NCI-H69 (cell line): Measurements from ENCODE around the gene ETFA.

Experiments
- DNase-seq: peaks from one replicate; lab custom pipeline; 2025; lab: John Stamatoyannopoulos, UW

Gene ETFA

DNA sequence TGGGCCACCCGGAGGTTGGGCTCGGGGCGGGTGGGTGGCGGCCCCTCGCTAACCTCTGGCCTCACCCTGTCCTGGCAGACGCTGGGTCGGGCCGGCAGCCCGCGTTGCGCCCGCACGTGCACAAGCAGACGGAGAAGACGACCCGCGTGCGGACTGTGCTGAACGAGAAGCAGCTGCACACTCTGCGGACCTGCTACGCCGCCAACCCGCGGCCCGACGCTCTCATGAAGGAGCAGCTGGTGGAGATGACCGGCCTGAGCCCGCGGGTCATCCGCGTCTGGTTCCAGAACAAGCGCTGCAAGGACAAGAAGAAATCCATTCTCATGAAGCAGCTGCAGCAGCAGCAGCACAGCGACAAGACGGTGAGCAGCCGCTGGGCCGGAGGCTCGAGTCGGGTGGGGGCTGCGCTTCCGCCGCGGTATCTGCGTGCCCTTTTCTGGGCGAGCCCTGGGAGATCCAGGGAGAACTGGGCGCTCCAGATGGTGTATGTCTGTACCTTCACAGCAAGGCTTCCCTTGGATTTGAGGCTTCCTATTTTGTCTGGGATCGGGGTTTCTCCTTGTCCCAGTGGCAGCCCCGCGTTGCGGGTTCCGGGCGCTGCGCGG is 29.0 kb upstream of the ETFA start:
- DNase-seq: peak; percentile 72

DNA sequence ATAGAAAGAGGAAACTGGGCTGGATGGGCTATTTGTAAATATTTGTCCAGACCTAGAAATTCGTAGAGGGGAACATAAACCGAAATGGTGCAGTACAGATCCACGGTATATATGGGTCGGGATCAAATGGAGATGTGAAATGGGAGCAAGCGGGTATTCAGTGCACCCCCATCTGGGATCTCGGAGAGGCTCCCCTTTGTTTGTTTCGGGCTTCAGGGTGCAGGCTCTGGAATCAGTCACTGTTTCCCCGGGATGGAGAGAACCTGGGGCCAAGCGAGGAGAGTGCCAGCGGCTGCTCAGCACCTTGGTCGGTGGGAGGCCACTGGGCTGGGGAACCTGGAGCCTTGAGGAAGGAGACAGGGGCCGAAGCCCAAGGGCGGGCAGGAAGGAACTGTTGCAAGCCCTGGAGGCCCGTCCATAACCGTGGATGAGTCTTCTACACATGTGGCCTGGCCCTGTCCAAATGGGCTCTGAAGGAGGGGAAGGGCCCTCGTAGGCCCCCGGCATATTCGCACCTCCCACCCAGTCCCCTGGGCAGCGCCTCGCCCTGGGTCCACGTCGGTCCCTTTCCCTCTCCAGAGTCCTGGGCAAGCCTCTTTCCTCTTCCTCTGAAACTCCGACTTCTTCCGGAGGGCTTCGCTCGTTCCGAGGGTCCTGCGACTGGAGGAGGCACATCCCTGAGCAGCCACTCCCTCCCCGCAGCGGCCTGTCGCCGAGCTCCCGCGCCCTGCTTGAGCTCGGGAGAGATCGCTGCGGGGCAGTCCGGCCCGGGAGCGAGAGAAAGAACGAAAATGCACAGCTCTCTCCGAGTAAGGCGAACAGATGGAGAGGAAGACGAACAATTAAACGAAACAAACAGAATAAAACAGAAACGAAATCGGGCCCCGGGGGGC is 28.3 kb upstream of the ETFA start:
- DNase-seq: peak; percentile 53

DNA sequence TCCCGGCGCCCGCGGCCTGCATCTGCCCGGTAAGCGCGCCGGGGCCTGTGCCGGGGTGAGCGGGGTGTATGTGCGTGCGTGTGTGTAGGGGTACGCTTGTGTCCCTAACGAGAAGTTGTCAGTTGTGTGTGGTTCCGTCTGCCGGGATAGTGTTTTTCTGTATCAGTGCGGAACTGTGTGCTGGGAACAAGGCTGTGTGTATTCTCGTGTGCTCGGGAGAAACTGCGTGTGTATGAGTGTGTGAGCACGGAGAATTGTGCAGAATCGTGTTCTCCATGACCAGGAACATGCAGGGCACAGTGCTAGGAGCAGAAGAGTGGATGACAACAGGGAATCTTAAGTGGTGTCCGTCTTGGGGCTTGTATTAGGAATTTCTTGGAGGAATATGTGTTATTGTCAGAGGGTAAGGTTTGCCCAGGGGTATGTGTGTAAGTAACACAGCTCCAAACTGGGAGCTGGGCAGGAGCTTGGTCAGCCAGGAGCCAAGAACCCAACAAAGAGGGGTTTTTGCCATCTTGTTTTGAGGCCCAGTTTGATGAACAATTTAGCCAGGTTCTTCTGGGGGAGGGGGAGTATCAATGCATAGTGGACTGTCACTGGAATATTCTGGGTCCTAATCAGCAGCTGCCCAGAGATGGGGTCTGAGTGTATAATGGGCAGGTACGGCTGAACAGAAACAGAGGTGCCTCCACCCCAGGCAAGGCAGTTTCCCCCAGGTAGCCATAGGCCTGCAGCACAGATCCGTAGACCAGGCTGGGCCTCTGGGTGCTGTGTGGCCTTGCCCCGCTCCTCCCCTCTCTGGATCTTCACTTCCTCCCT is 27.4 kb upstream of the ETFA start:
- DNase-seq: no peak

DNA sequence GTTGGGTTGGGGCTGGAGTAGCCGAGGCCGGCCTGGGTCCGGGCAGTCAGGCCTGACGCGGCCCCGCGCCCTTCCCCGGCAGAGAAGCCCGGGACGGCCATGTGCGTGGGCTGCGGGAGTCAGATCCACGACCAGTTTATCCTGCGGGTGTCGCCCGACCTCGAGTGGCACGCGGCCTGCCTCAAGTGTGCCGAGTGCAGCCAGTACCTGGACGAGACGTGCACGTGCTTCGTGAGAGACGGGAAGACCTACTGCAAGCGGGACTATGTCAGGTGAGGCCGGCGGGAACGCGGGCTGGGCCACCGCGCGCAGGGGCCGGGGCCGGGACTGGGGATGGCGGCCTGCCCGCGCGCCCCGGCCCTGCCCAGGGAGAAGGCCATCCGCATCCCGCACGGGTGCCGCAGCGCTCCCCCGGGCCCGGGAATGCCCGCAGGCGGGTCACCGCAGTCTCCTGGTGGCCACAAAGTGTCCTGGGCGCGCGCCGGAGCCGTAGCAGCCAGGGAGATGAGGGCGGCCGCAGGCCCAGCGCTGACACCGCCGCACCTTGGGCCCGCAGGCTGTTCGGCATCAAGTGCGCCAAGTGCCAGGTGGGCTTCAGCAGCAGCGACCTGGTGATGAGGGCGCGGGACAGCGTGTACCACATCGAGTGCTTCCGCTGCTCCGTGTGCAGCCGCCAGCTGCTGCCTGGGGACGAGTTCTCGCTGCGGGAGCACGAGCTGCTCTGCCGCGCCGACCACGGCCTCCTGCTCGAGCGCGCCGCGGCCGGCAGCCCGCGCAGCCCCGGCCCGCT is 26.6 kb upstream of the ETFA start:
- no peak for DNase-seq

DNA sequence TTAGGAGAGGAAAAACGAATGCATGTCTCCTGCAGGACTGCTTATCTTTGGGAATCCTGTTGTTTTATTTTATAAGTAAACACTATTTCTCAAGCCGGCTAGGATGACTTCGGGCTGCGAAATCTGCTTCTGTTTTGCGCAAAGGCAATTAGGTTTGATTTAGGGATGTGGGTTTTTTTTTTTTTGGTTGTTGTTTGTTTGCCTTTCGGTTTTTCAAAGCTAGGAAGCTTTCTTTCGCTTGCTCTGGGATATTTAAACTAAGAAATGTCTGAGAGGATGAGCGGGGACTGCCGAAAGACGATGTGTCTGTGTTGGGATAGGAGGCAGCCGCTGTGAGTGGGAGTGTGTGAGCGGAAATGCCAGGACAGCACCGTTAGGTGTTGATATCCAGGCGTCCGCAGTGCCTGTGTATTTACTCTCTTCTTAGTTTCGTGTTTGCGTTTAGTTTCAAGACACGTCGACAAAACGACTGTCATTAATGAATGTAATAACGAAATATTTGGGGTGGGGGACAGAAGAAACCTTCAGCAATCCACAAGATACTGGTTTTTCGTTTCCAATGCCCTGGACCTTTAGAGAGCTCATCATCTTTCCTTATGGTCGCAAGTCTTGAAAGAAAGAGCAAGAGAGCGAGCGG is 25.9 kb upstream of the ETFA start:
- DNase-seq: no peak

DNA sequence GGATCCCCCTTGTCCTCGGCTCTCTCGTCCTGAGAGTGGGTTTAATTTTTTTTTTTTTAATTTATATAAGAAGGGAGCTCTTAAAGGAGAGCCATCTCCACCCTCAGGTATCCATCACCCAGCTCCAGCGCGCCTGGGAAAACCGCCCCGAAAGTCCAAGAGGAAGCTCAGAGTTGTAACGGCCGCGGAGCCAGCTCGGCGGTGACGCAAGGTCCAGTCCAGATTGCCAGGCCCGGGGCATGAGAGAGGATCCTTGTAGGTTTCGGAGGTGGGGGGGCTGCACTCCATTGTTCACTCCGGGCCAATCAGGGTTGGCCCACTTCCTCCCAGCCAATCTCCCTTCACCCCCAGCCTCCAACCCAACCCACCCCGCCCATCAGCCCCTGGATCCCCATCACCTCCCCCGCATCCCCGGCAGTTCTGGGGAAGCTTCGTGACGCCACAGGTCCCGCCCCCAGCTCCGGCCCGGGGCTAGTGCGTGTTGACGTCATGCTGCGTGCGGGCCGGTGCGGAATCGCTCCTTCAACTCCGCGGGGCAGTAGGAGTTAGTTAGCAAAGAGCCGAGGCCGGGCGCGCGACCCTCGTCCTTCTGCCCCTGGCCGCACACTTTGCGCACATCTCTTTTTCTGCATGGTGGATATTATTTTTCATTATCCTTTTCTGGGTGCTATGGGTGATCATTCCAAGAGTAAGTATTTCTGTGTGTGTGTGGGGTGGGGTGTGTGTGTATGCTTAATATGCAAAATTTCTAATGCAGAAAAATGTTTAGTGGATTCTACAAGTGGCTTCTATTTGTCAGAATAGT is 25.2 kb upstream of the ETFA start, which contains the start of gene ISL2:
ISL2 (plus strand) TSS at position 520 of the 805 bp plus-strand sequence; CDS start at position 631, 111 bp downstream.
- DNase-seq: no peak

DNA sequence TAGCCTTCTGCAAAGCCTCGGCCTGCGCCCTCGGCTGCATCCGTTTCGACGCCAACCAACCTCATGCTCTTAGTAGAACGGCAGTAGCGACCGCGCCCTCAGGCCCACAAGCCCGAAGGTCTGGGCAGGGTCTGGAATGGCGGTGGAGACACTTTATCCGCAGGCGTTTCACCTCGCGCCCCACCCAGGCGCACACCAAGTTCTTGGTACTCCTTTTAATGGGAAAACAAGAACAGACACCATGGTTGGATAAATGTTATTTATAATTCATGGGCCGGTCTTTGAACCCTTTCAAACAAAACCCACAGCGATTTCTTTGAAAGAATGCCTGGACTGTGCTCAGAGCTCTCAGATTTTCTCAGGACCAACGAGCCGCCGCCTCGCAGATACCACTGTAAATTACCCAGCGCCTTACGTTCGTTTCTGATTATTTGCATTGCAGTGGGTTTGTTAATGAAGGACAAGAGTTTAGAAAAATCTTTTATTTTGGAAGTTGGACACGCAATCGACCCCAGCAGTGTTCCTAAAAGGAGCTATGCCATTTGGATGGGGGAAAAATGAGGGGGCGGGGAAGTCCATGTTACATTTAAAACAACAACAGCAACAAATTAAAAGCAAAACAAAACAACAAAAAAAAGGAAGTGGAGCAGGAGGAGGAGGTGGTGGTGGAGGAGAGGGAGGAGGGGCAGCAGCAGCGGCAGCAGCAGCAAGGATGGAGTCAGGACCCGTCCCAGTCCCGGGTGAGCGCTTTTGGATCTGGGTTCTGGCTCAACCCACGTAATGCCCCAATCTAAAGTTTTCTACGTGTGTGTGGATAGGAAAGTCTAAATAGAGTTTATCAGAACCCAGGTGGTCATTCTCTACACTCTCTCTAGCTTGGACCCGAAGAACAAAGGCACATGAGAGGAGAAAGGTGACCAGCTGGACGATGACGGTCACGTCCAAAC is 24.3 kb upstream of the ETFA start:
- no peak for DNase-seq

DNA sequence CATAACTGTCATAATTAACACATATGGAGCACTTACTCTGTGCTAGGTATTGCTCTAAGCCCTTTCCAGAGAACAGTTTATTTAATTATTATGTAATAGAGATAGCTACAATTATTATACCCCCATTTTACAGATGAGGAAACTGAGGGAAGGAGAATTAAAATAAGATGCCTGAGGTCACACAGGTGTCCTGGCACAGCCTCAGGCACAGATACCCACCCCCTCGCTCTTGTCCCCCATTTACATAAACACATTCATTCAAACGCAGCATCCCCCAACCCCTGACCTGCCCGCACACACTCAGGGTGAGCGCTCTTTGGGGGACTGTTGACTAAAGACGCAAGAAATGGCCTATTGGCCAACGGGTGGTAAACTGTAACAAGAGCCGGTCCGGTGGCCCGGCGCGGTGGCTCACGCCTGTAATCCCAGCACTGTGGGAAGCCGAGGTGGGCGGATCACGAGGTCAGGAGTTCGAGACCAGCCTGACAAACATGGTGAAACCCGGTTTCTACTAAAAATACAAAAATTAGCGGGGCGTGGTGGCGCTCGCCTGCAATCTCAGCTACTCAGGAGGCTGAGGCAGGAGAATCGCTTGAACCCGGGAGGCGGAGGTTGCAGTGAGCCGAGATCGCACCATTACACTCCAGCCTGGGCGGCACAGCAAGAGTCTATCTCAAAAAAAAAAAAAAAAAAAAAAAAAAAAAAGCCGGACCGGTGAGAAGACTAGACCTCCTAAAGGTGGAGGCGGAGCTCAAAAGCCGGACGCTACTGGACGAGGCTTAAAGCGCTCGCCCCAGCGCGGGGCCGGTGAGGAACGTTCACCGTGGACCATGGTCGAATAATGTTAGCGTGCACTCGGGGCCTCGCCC is 23.4 kb upstream of the ETFA start:
- no peak for DNase-seq

DNA sequence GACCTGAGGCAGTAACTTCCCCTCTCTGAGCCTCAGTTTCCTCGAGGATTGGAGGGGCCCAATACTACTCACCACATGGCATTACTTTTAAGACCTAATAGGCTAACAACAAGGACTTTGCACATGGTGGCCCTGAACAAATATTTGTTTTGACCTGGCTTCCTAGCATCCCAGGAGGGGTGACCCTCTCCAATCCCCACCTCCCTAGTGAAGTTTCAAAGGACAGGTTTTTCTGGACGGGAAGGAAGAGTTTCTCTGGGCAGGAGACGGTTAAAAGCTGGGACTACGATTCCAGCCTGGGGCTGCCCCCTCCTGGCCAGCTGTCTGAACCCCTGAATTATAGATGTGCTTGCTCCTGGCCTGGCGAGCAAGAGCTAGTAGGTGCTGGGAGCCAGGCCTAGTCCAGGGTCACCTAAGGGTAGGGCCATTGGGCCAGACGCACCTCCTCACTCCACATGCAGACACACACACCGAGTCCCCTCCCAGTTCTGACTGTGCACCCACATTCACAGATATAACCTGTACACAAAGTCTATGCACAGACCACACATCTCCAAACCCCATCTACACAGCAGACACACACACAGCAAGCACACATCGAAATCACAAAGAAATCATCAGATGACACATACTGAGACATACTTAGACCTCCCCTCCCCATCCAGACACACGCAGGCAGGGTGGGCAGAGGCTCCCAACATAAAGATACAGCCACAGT is 22.6 kb upstream of the ETFA start:
- no peak for DNase-seq

DNA sequence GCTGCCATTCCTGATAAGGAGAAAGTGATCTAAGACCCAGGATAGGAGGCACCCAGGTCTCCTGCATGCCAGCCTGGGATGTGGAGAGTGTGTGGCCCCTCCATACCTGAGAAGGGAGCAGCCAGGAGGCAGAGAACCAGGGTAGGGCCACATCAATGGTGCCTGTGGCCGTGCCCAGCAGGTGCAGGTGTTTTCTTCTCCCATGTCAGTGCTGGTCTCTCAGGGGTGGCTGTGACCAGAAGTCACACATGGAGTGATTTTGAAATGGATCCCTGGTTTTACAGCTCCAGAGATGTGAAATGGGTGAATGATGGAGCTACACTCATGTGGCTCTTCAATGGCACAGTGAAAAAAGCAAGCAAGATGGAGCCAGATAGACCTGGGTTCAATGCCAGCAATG is 22.0 kb upstream of the ETFA start:
- DNase-seq: no peak

DNA sequence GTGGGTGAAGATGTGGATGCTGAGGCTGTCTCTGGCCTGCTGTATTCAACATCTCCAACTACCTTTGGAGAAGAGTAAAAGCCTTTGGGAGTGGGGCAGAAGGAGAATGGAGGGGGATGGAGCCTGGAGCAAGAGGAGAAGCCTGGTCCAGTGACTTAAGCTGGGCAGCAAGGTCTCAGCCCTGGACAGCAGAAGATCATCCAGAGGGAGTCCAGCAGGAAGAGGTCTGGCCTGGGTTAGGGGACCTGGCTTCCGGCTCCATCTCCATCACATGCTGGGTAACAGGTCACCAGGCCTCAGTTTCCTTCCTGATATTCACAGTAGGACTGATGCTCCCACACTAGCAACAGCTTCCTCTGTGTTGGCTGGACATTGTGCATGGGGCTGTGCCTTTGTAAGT is 21.5 kb upstream of the ETFA start:
- DNase-seq: no peak

DNA sequence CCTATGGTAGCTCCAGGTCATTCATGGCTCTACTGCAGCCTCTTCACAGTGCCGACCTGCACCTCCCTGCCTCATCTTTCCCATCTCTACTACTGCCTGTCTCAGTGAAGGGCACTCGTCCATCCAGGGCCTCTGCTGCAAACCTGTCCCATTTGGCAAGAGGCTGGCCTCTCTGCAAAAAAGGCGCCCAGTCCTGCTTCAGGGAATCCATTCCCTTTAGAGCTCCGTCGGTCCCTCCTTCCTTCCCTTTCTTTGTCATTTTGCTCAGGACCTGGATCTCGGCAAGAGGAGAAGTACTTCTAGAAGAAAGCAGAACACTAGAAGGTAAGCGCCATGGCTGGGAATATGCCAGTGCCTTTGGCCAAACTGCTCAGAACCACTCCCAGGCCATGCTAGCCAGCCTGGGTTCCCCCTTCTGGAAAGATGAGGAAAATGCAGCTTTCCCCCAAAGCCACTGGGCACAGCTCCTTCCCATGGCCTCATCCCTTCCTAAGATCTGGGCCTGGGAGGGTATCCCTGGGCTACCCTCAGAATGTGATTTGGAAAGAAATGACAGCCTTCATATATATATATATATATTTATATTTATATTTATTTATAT is 18.9 kb upstream of the ETFA start:
- peak; percentile 57 for DNase-seq

DNA sequence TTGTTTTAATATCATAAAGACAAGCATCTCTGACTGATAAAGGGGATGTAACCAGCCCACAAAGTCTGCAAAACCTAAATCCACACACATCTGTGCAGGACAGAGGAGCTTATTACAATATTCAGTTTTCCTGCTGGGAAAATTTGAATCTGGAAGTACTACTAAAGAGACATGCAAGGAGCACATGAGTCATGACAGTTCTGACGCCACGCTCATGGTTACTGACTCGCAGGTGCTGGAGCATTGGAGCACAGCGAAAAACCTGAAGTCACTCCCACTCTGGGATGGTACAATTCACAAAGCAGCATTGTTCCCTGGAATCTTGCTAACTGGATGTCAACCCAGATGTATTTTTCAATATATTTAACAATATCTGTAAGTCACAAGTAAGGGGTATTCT is 17.7 kb upstream of the ETFA start:
- no peak for DNase-seq

DNA sequence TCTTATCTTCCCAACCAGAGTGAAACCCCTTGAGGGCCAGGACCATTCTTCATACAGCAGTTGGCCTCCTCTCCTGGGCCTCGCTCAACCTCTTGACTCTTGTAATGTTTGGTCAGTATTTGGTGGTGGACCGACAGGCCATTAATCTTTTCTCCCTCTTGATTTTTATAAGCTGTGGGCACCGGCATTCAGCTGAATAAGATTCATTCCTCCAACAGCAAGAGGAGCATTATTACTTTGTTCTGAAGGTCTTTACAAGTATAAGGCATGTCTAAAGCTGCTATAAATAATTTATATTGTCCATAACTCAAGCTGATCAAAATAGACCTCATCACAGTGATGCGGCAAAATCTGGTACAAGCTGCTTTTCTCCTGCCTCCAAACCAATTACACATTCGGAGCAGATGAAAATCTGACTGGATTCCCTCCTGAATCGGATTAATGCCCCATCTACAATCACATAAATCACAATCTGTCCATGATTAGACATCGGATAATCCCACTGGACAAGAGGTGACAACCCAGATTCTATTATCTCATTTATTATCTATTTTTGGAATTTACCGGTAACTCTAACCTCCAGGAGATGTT is 16.9 kb upstream of the ETFA start:
- DNase-seq: no peak

DNA sequence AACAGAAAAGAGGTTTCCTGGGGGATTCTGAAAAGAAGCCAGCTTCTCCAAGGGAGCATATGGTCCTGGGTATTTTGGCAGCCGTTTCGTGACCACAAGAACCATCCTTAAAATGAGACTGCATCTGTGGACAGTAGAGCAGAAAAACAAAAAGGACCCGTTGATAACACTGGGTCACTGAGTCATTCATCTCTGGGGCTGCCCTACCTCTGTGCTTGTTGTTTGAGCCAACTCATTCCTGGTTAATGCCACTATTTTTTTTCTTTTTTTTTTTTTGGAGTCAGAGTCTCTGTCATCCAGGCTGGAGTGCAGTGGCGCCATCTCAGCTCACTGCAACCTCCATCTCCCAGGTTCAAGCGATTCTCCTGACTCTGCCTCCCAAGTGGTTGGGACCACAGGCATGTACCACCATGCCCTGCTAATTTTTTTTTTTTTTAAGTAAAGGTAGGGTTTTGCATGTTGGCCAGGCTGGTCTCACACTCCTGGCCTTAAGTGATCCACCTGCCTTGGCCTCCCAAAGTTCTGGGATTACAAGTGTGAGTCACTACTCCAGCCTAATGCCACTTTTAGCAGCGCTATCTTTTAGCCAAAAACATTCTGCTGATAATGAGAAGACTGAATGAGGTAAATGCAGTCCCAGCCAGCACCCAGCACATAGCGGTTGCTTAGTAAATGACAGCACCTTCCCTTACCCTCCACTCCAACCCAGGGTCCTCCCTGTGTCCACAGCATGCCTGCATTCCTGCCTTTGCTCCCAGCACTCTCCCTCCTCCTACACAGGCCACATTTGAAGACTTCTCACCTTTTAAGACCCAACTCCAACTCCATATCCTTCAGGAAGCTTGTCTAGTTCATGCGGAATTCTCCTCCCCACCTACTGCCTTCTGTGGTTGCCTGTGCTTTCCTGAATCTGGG is 16.2 kb upstream of the ETFA start:
- DNase-seq: peak; percentile 16

DNA sequence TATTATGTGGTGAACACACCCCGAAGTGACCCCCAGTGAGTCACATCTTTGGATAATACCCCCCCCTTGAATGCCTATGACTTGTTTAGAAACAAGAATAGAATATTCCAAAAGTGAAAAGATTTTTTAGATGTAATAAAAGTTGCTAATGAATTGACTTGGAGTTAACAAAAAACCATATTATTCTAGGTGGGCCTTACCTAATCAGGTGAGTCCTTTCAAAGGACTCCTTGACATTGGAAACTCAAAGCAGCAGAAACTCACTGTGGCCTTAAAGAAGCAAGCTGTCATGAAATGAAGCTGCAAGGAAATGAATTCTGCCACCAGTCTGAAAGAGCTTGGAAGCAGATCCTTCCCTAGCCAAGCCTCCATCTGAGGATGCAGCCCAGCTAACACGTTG is 14.4 kb upstream of the ETFA start:
- no peak for DNase-seq
